ENCODE data around the gene GUCY2D.

- no peak for TF ChIP-seq RAD21 (conservative IDR thresholded peaks at IDR 0.05)
- no peak for TF ChIP-seq CTCF (IDR thresholded peaks at IDR 0.05; ENCODE audit: poor library complexity, severe bottlenecking)
These were observed 45.3 kb downstream of the GUCY2D start for GRCh38 chr17:8047769-8048110.

Measured in neural cell (in vitro differentiated cells).